Mesenteric fat pad (tissue), 1 donor: ENCODE data around the gene OR4D6. TPM values are rescaled to one million over a fixed set of nuclear protein-coding genes. Genes with fewer than 3 reads are reported as not detected.

Source experiments
- total RNA-seq: library from RNA; stranded (reverse); fragmentation: NEBNext Ultra II Directional; extraction: Animal tissue kit (Norgen Biotek cat#: 25700); gene quantifications from one replicate; pipeline ENCODE4 v1.2.1, GENCODE V29; 2021
- donor health status: DM: yes; HTN: yes; CAD: no.

OR4D6 gene
- total RNA-seq, 1 donor from 2014 or later, result not detected

Other genes with a start within 250 kb of the OR4D6 start
- 71.5 TPM for gene MPEG1, start 244.0 kb upstream of the OR4D6 start, total RNA-seq
- not detected for gene OR5AN1, start 98.1 kb upstream of the OR4D6 start, total RNA-seq
- not detected for gene OR5A2, start 30.5 kb upstream of the OR4D6 start, total RNA-seq
- not detected for gene OR5A1, start 20.5 kb upstream of the OR4D6 start, total RNA-seq
- gene OR4D10, start 16.4 kb downstream of the OR4D6 start, total RNA-seq, result not detected
- gene OR4D11, start 46.6 kb downstream of the OR4D6 start, total RNA-seq, result not detected
- not detected for gene OR4D9, start 54.6 kb downstream of the OR4D6 start, total RNA-seq
- gene OSBP, start 158.8 kb downstream of the OR4D6 start, total RNA-seq, result 39.8 TPM
- 32.5 TPM for gene PATL1, start 212.1 kb downstream of the OR4D6 start, total RNA-seq